CD14-positive monocyte (primary cell): ENCODE results near the gene DCUN1D4. TPM values are rescaled to one million over a fixed set of nuclear protein-coding genes. Genes with fewer than 3 reads are reported as not detected.
"Not testable (repeated sequence)": the region's sequence is repeated elsewhere in the genome, so short reads cannot be mapped to it uniquely, and the experiment has no call there.

Experiments used
- DNase-seq, 3 donors: peaks; one replicate each; pipeline ENCODE4 v3.0.0-alpha.2; 2011 to 2022
- H2AFZ ChIP-seq: 2 replicates; pipeline ENCODE4 v1.6.0; 2012; ENCODE audit warnings: mild to moderate bottlenecking, low read depth, low read length, inconsistent platforms; ENCODE audit not compliant: insufficient read depth, poor library complexity, severe bottlenecking
- H3K27ac ChIP-seq, 2 donors: 1 replicate in 1 of 2; 2 replicates in 1 of 2; pipeline ENCODE4 v1.5.1; 2012 to 2013; ENCODE audit warnings: low read length in 2 of 2, control low read depth in 1 of 2, inconsistent platforms in 1 of 2, low read depth in 1 of 2, mild to moderate bottlenecking in 1 of 2
- H3K27me3 ChIP-seq, 2 donors: one replicate each; pipeline versions ENCODE4 v1.6.0 to v1.6.1; 2011 to 2013; ENCODE audit warnings: low read length in 2 of 2; ENCODE audit not compliant: control insufficient read depth in 2 of 2, insufficient read depth in 2 of 2
- H3K36me3 ChIP-seq, 2 donors: replicated peaks in 1 of 2; 1 replicate in 1 of 2; 2 replicates in 1 of 2; pipeline versions ENCODE4 v1.5.1 to v1.6.1; 2012 to 2013; ENCODE audit warnings: low read length in 2 of 2, control low read depth in 1 of 2, inconsistent platforms in 1 of 2, mild to moderate bottlenecking in 1 of 2; ENCODE audit not compliant: insufficient read depth in 2 of 2, control insufficient read depth in 1 of 2
- H3K4me1 ChIP-seq, 2 donors: 1 replicate in 1 of 2; 2 replicates in 1 of 2; pipeline versions ENCODE4 v1.5.1 to v1.6.1; 2012 to 2013; ENCODE audit warnings: low read length in 2 of 2, control low read depth in 1 of 2, inconsistent platforms in 1 of 2, mild to moderate bottlenecking in 1 of 2, moderate library complexity in 1 of 2; ENCODE audit not compliant: insufficient read depth in 2 of 2, control insufficient read depth in 1 of 2
- H3K4me2 ChIP-seq: replicated peaks from 2 replicates; pipeline ENCODE3; 2012; ENCODE audit warnings: low read length, moderate library complexity, mild to moderate bottlenecking; ENCODE audit not compliant: poor library complexity, severe bottlenecking; ENCODE audit errors: extremely low read depth
- H3K4me3 ChIP-seq, 3 experiments: fragments of 200-600 bp in 1 of 3; sonication (generic) in 1 of 3; replicated peaks in 1 of 3; 1 replicate in 2 of 3; 2 replicates in 1 of 3; pipeline ENCODE4 v1.5.1; 2011 to 2013; ENCODE audit warnings: low read length in 3 of 3, mild to moderate bottlenecking in 3 of 3, control low read depth in 2 of 3, low read depth in 2 of 3, inconsistent platforms in 1 of 3, moderate library complexity in 1 of 3
- H3K79me2 ChIP-seq: 2 replicates; pipeline ENCODE4 v1.6.0; 2012; ENCODE audit warnings: mild to moderate bottlenecking, control low read depth, inconsistent platforms, low read length, moderate library complexity; ENCODE audit not compliant: insufficient read depth
- H3K9ac ChIP-seq: 2 replicates; pipeline ENCODE4 v1.6.0; 2017; ENCODE audit warnings: low read length, mild to moderate bottlenecking; ENCODE audit not compliant: insufficient read depth, poor library complexity, severe bottlenecking
- H3K9me3 ChIP-seq, 2 donors: replicated peaks in 1 of 2; 1 replicate in 1 of 2; 2 replicates in 1 of 2; pipeline versions ENCODE4 v1.5.1 to v1.6.1; 2012 to 2013; ENCODE audit warnings: low read length in 2 of 2, control low read depth in 1 of 2; ENCODE audit not compliant: control insufficient read depth in 1 of 2, insufficient read depth in 1 of 2
- H4K20me1 ChIP-seq: 2 replicates; pipeline ENCODE4 v1.6.0; 2012; ENCODE audit warnings: mild to moderate bottlenecking, low read length, control low read depth, moderate library complexity; ENCODE audit not compliant: insufficient read depth
- H3K27ac Mint-ChIP-seq, 7 donors: one replicate each; pipeline ENCODE4 v1.8.0; 2020; ENCODE audit warnings: mild to moderate bottlenecking in 7 of 7, mixed read lengths in 7 of 7, moderate library complexity in 6 of 7, inconsistent platforms in 2 of 7
- H3K27me3 Mint-ChIP-seq, 3 donors: one replicate each; pipeline ENCODE4 v1.8.0; 2021 to 2022; ENCODE audit warnings: low read depth in 3 of 3, mild to moderate bottlenecking in 3 of 3, mixed read lengths in 3 of 3, moderate library complexity in 3 of 3, inconsistent platforms in 1 of 3
- H3K36me3 Mint-ChIP-seq, 2 donors: one replicate each; pipeline ENCODE4 v1.8.0; 2020; ENCODE audit warnings: mixed read lengths in 2 of 2, inconsistent platforms in 1 of 2, mild to moderate bottlenecking in 1 of 2
- H3K4me1 Mint-ChIP-seq: one replicate; pipeline ENCODE4 v1.8.0; 2020; ENCODE audit warnings: mild to moderate bottlenecking, mixed read lengths
- H3K4me3 Mint-ChIP-seq, 2 donors: one replicate each; pipeline ENCODE4 v1.8.0; 2020; ENCODE audit warnings: mild to moderate bottlenecking in 2 of 2, mixed read lengths in 2 of 2, moderate library complexity in 1 of 2
- H3K9me3 Mint-ChIP-seq, 7 donors: one replicate each; pipeline ENCODE4 v1.8.0; 2020 to 2022; ENCODE audit warnings: mixed read lengths in 7 of 7, mild to moderate bottlenecking in 6 of 7, moderate library complexity in 6 of 7, inconsistent platforms in 2 of 7
- CTCF ChIP-seq: fragments of 200-600 bp; IDR thresholded peaks from one replicate; pipeline ENCODE4 v1.8.0; 2022; ENCODE audit warnings: antibody characterized with exemption, mild to moderate bottlenecking
- WGBS: methylation state at CpG from one replicate; pipeline ENCODE4 v1.1.5; 2013; ENCODE audit warnings: missing lambda C conversion rate; ENCODE audit not compliant: insufficient coverage; 5-methylcytosine and 5-hydroxymethylcytosine counted together
- intact Hi-C, 2 donors: fragments of 100-400 bp; cut with micrococcal nuclease; formaldehyde crosslinking; loops; one replicate each; pipeline versions ENCODE4 v1.15.0 to v1.15.1; 2023
- polyA plus RNA-seq, 3 donors: library from polyadenylated mRNA; depleted of rRNA in 1 of 3; unstranded in 2 of 3; stranded (reverse) in 1 of 3; fragments of 300-500 nt in 2 of 3; fragments of >200 nt in 1 of 3; fragmentation: Illumina TruSeq in 2 of 3; gene quantifications; 1 replicate in 2 of 3; 2 replicates in 1 of 3; pipeline ENCODE4 v1.2.3, GENCODE V29; 2012 to 2021

DCUN1D4 gene
- polyA plus RNA-seq, 3 donors, result 4.7 to 15.2 (median 6.9) TPM

GRCh38 chr4:51932261-51932660, 89.3 kb downstream of the DCUN1D4 start:
- Histone ChIP-seq H3K27me3 (no peaks in the 10 kb centered on the region), H3K27ac (no peak overlapping the region), H3K4me3 (no peak overlapping the region), H3K36me3 (no peaks in the 10 kb centered on the region), H3K4me2 (no peak overlapping the region), H3K79me2 (no peaks in the 10 kb centered on the region), H3K9ac (no peak overlapping the region), H3K9me3 (no peaks in the 10 kb centered on the region), H4K20me1 (no peaks in the 10 kb centered on the region), H2AFZ (no peak overlapping the region), H3K4me1 (no peaks in the 10 kb centered on the region)
- TF ChIP-seq CTCF, result no peak
- H3K4me1 Mint-ChIP-seq, result no peaks in the 10 kb centered on the region
- no peak for DNase-seq
- peaks cover 0 to 3% (median 1%) of the 10 kb centered on the region in 3 donors for H3K27me3 Mint-ChIP-seq
- no peaks in the 10 kb centered on the region for H3K36me3 Mint-ChIP-seq
- peaks cover 0 to 3% (median 0%) of the 10 kb centered on the region in 7 donors for H3K9me3 Mint-ChIP-seq
- no peak overlapping the region for H3K4me3 Mint-ChIP-seq
- no CpG with 5 or more reads among the region's 2 CpGs for WGBS
- no peak overlapping the region for H3K27ac Mint-ChIP-seq
- intact Hi-C loops, result no loop called here

GRCh38 chr4:51932684-51933083, 89.7 kb downstream of the DCUN1D4 start:
- Histone ChIP-seq H3K4me2 (no peak overlapping the region), H3K4me1 (no peaks in the 10 kb centered on the region), H3K36me3 (no peaks in the 10 kb centered on the region), H3K4me3 (no peak overlapping the region), H3K79me2 (no peaks in the 10 kb centered on the region), H3K27ac (no peak overlapping the region), H3K9me3 (no peaks in the 10 kb centered on the region), H2AFZ (no peak overlapping the region), H3K27me3 (no peaks in the 10 kb centered on the region), H4K20me1 (no peaks in the 10 kb centered on the region), H3K9ac (no peak overlapping the region)
- Mint-ChIP-seq H3K9me3 (peaks cover 0 to 3% (median 2%) of the 10 kb centered on the region in 7 donors), H3K4me3 (no peak overlapping the region), H3K27ac (no peak overlapping the region), H3K36me3 (no peaks in the 10 kb centered on the region), H3K4me1 (no peaks in the 10 kb centered on the region), H3K27me3 (peaks cover 0 to 3% (median 1%) of the 10 kb centered on the region in 3 donors)
- intact Hi-C loops, result no loop called here
- no peak for TF ChIP-seq CTCF
- WGBS, result 80% methylated on average over 1 of the region's 3 CpGs
- DNase-seq, result no peak

GRCh38 chr4:51940460-51940859, 97.5 kb downstream of the DCUN1D4 start:
- H4K20me1 ChIP-seq, result not testable (repeated sequence)

More at GRCh38 chr4:51940460-51940859, 97.5 kb downstream of the DCUN1D4 start:
- H2AFZ ChIP-seq, H3K4me1 Mint-ChIP-seq, H3K36me3 Mint-ChIP-seq, H3K27me3 Mint-ChIP-seq, DNase-seq, H3K4me3 Mint-ChIP-seq, H3K9ac ChIP-seq, H3K4me1 ChIP-seq, H3K36me3 ChIP-seq, H3K27ac Mint-ChIP-seq, H3K4me3 ChIP-seq, H3K79me2 ChIP-seq, H3K27ac ChIP-seq, intact Hi-C loops, H3K27me3 ChIP-seq, H3K4me2 ChIP-seq: not testable (repeated sequence)
- 97% methylated on average over 9 of the region's 13 CpGs for WGBS
- peaks cover 18 to 26% (median 21%) of the 10 kb centered on the region in 7 donors for H3K9me3 Mint-ChIP-seq
- peaks cover 13 to 14% of the 10 kb centered on the region in 2 donors for H3K9me3 ChIP-seq
